ENCODE results near the gene CDH5.

CDH5 gene

GRCh38 chr16:66395806-66396555 lies 29.5 kb downstream of the CDH5 start:
- no peak for DNase-seq

GRCh38 chr16:66397736-66398433 lies 31.4 kb downstream of the CDH5 start:
- no peak for DNase-seq

- DNase-seq, result no peak
Observed at GRCh38 chr16:66399031-66399430, 32.5 kb downstream of the CDH5 start.

GRCh38 chr16:66399930-66400329 lies 33.4 kb downstream of the CDH5 start:
- DNase-seq, result peak; percentile 5

- no peak for DNase-seq
Observed at GRCh38 chr16:66400503-66401380, 34.3 kb downstream of the CDH5 start.

- no peak for DNase-seq
Observed at GRCh38 chr16:66401610-66402009, 35.1 kb downstream of the CDH5 start.

GRCh38 chr16:66402166-66402565 lies 35.7 kb downstream of the CDH5 start:
- DNase-seq, result no peak

GRCh38 chr16:66402591-66403230 lies 36.2 kb downstream of the CDH5 start:
- no peak for DNase-seq

- DNase-seq, result no peak
Observed at GRCh38 chr16:66403531-66404145, 37.1 kb downstream of the CDH5 start.

- DNase-seq, result no peak
Observed at GRCh38 chr16:66405057-66405783, 38.7 kb downstream of the CDH5 start.

- peak; percentile 36 for DNase-seq
Observed at GRCh38 chr16:66406534-66407221, 40.2 kb downstream of the CDH5 start.

- no peak for DNase-seq
Observed at GRCh38 chr16:66408163-66409048, 41.9 kb downstream of the CDH5 start.

GRCh38 chr16:66409156-66409555 lies 42.7 kb downstream of the CDH5 start:
- no peak for DNase-seq

- no peak for DNase-seq
Observed at GRCh38 chr16:66412182-66412581, 45.7 kb downstream of the CDH5 start.

- no peak for DNase-seq
Observed at GRCh38 chr16:66414891-66415290, 48.4 kb downstream of the CDH5 start.

GRCh38 chr16:66416136-66416535 lies 49.6 kb downstream of the CDH5 start:
- DNase-seq, result no peak

- DNase-seq, result no peak
Observed at GRCh38 chr16:66416939-66417700, 50.6 kb downstream of the CDH5 start.

- DNase-seq, result no peak
Observed at GRCh38 chr16:66418165-66418962, 51.9 kb downstream of the CDH5 start.
